Lower lobe of right lung (tissue), 2 donors: ENCODE results near the gene HLA-A. TPM values are rescaled to one million over a fixed set of nuclear protein-coding genes. Genes with fewer than 3 reads are reported as not detected.
A peak's percentile ranks its signal among the peaks of the same experiment; 100 is the strongest.

Source experiments
- ATAC-seq, 2 donors: fragments of 200-7000 bp; cut with Tn5 transposase; one replicate each; pipeline ENCODE4 v1.9.1; 2020 to 2022; ENCODE audit warnings: mild to moderate bottlenecking in 2 of 2, moderate library complexity in 2 of 2
- DNase-seq: peaks from one replicate; pipeline ENCODE4 v3.0.0-alpha.2; 2020
- H3K27ac ChIP-seq: fragments of 200-600 bp; one replicate; pipeline ENCODE4 v1.8.0; 2022
- H3K27me3 ChIP-seq: fragments of 200-600 bp; one replicate; pipeline ENCODE4 v1.8.0; 2022; ENCODE audit warnings: low read depth
- H3K36me3 ChIP-seq: fragments of 200-600 bp; one replicate; pipeline ENCODE4 v1.8.0; 2022; ENCODE audit warnings: mild to moderate bottlenecking
- H3K4me1 ChIP-seq: fragments of 200-600 bp; one replicate; pipeline ENCODE4 v1.8.0; 2022
- H3K4me3 ChIP-seq: fragments of 200-600 bp; one replicate; pipeline ENCODE4 v1.8.0; 2022; ENCODE audit warnings: mild to moderate bottlenecking
- H3K9me3 ChIP-seq: fragments of 200-600 bp; one replicate; pipeline ENCODE4 v1.8.0; 2022
- CTCF ChIP-seq: fragments of 200-600 bp; IDR thresholded peaks from one replicate; pipeline ENCODE4 v1.8.0; 2022; ENCODE audit warnings: antibody characterized with exemption, mild to moderate bottlenecking
- intact Hi-C: fragments of 100-400 bp; cut with DNase I; formaldehyde crosslinking; loops from one replicate; pipeline ENCODE4 v1.11.0; 2022
- total RNA-seq: library from RNA; stranded (reverse); fragmentation: NEBNext Ultra II Directional; extraction: Animal tissue kit (Norgen Biotek cat#: 25700); gene quantifications from one replicate; pipeline ENCODE4 v1.2.1, GENCODE V29; 2021
- donor health status: DM: no; HTN: yes; CAD: no; lungs with severe emphysema.

HLA-A gene
- total RNA-seq, 1 donor from 2014 or later = 1,064 TPM

- Histone ChIP-seq H3K27ac (peak overlapping the region; percentile 85), H3K27me3 (no peaks in the 10 kb centered on the region), H3K9me3 (no peaks in the 10 kb centered on the region), H3K4me1 (no peaks in the 10 kb centered on the region), H3K36me3 (peaks cover 6% of the 10 kb centered on the region), H3K4me3 (peak overlapping the region; percentile 57)
- DNase-seq (peak; percentile 51), ATAC-seq (peak; percentile 18 to 61)
- intact Hi-C loops = no loop called here
- TF ChIP-seq CTCF = no peak
Observed at GRCh38 chr6:29943053-29943966, 978 bp downstream of the HLA-A start.

- TF ChIP-seq CTCF = no peak
- ATAC-seq (no peak), DNase-seq (no peak)
- H3K27me3 ChIP-seq = no peaks in the 10 kb centered on the region
- H3K27ac ChIP-seq = no peak overlapping the region
- intact Hi-C loops = no loop called here
- no peaks in the 10 kb centered on the region for H3K9me3 ChIP-seq
- no peaks in the 10 kb centered on the region for H3K4me1 ChIP-seq
- H3K36me3 ChIP-seq = peaks cover 9% of the 10 kb centered on the region
- peak overlapping the region; percentile 27 for H3K4me3 ChIP-seq
Observed at GRCh38 chr6:29945281-29945820, 3.0 kb downstream of the HLA-A start.

GRCh38 chr6:29946223-29947076, 4.1 kb downstream of the HLA-A start:
- Histone ChIP-seq H3K9me3 (no peaks in the 10 kb centered on the region), H3K27ac (no peak overlapping the region), H3K27me3 (no peaks in the 10 kb centered on the region), H3K36me3 (peaks cover 9% of the 10 kb centered on the region), H3K4me1 (no peaks in the 10 kb centered on the region), H3K4me3 (no peak overlapping the region)
- intact Hi-C loops = no loop called here
- ATAC-seq (no peak), DNase-seq (no peak)
- TF ChIP-seq CTCF = no peak

GRCh38 chr6:29947077-29947980, 5.0 kb downstream of the HLA-A start:
- no peaks in the 10 kb centered on the region for H3K4me1 ChIP-seq
- no peak for DNase-seq
- no peak overlapping the region for H3K4me3 ChIP-seq
- H3K27ac ChIP-seq = no peak overlapping the region
- peaks cover 9% of the 10 kb centered on the region for H3K36me3 ChIP-seq
- H3K27me3 ChIP-seq = no peaks in the 10 kb centered on the region
- no peak for TF ChIP-seq CTCF
- ATAC-seq = no peak
- H3K9me3 ChIP-seq = no peaks in the 10 kb centered on the region
- intact Hi-C loops = no loop called here
